CD4-positive, alpha-beta memory T cell (primary cell): ENCODE measurements around the gene DIAPH1. TPM values are rescaled to one million over a fixed set of nuclear protein-coding genes. Genes with fewer than 3 reads are reported as not detected.
"Not testable (repeated sequence)": the region's sequence is repeated elsewhere in the genome, so short reads cannot be mapped to it uniquely, and the experiment has no call there.

Experiments
- CTCF ChIA-PET: fragments of 350-600 bp; sonication (Branson Sonifier 250); formaldehyde crosslinking; loops from one replicate; lab custom pipeline; 2021; ENCODE audit warnings: inconsistent platforms; ENCODE audit not compliant: partially characterized antibody; lab: Charles Lee
- POLR2A ChIA-PET: fragments of 350-600 bp; sonication (Branson Sonifier 250); formaldehyde crosslinking; loops from one replicate; lab custom pipeline; 2021; ENCODE audit not compliant: partially characterized antibody; lab: Charles Lee
- DNase-seq, 5 donors: peaks; one replicate each; pipeline versions ENCODE4 v3.0.0 to v3.0.0-alpha.2; 2020 to 2022; ENCODE audit warnings: mixed read lengths in 1 of 5
- H3K27ac ChIP-seq: one replicate; pipeline ENCODE4 v1.7.0; 2013; ENCODE audit warnings: low read depth, low read length
- H3K27me3 ChIP-seq: 2 replicates; pipeline ENCODE4 v1.7.0; 2013; ENCODE audit warnings: mild to moderate bottlenecking, low read length, moderate library complexity; ENCODE audit not compliant: insufficient read depth
- H3K36me3 ChIP-seq: 2 replicates; pipeline ENCODE4 v1.7.0; 2013; ENCODE audit warnings: mild to moderate bottlenecking, low read length, moderate library complexity; ENCODE audit not compliant: insufficient read depth
- H3K4me1 ChIP-seq: 2 replicates; pipeline ENCODE4 v1.7.0; 2013; ENCODE audit warnings: mild to moderate bottlenecking, low read length, moderate library complexity; ENCODE audit not compliant: insufficient read depth
- H3K4me3 ChIP-seq, 2 donors: one replicate each; pipeline ENCODE4 v1.7.0; 2013; ENCODE audit warnings: low read length in 2 of 2, mild to moderate bottlenecking in 1 of 2
- H3K9me3 ChIP-seq, 2 donors: one replicate each; pipeline ENCODE4 v1.7.0; 2013; ENCODE audit warnings: low read length in 2 of 2, control low read depth in 1 of 2; ENCODE audit not compliant: control insufficient read depth in 1 of 2
- H3K27ac Mint-ChIP-seq, 7 donors: one replicate each; pipeline ENCODE4 v1.8.0; 2020 to 2021; ENCODE audit warnings: mixed read lengths in 7 of 7, mild to moderate bottlenecking in 6 of 7, inconsistent platforms in 3 of 7, moderate library complexity in 3 of 7
- H3K27me3 Mint-ChIP-seq, 2 donors: one replicate each; pipeline ENCODE4 v1.8.0; 2020 to 2021; ENCODE audit warnings: mixed read lengths in 2 of 2
- H3K36me3 Mint-ChIP-seq, 2 donors: one replicate each; pipeline ENCODE4 v1.8.0; 2020 to 2021; ENCODE audit warnings: mixed read lengths in 2 of 2, inconsistent platforms in 1 of 2, mild to moderate bottlenecking in 1 of 2
- H3K4me1 Mint-ChIP-seq, 4 donors: one replicate each; pipeline ENCODE4 v1.8.0; 2020 to 2021; ENCODE audit warnings: mixed read lengths in 4 of 4, mild to moderate bottlenecking in 1 of 4
- H3K4me3 Mint-ChIP-seq, 8 donors: one replicate each; pipeline ENCODE4 v1.8.0; 2020 to 2021; ENCODE audit warnings: mixed read lengths in 8 of 8, mild to moderate bottlenecking in 7 of 8, moderate library complexity in 6 of 8, inconsistent platforms in 3 of 8
- H3K9me3 Mint-ChIP-seq, 8 donors: one replicate each; pipeline ENCODE4 v1.8.0; 2020 to 2021; ENCODE audit warnings: mixed read lengths in 8 of 8, mild to moderate bottlenecking in 5 of 8, inconsistent platforms in 3 of 8, moderate library complexity in 1 of 8
- intact Hi-C: fragments of 100-400 bp; cut with micrococcal nuclease; formaldehyde crosslinking; loops from one replicate; pipeline ENCODE4 v1.15.1; 2023
- polyA plus RNA-seq, 2 donors: library from polyadenylated mRNA; unstranded; fragments of 300-500 nt; fragmentation: Illumina TruSeq; gene quantifications; one replicate each; pipeline ENCODE4 v1.2.3, GENCODE V29; 2021
- total RNA-seq, 2 experiments: library from RNA; stranded (reverse); gene quantifications; one replicate each; pipeline ENCODE4 v1.2.3, GENCODE V29; 2021

Gene DIAPH1
- total and polyA plus RNA-seq, 4 experiments from 2014 or later = 81.5 to 211 (median 178) TPM

- intact Hi-C loops, H3K9me3 Mint-ChIP-seq, DNase-seq, H3K9me3 ChIP-seq, H3K27me3 ChIP-seq, H3K36me3 ChIP-seq, H3K4me3 ChIP-seq, H3K27me3 Mint-ChIP-seq: not testable (repeated sequence)
- Mint-ChIP-seq H3K36me3 (peaks cover 9 to 35% of the 10 kb centered on the region in 2 donors), H3K27ac (peak overlapping the region; percentile 76 to 95 (median 93)), H3K4me1 (peaks cover 61 to 95% (median 78%) of the 10 kb centered on the region in 4 donors), H3K4me3 (peak overlapping the region in 6 of 8 donors; percentile 50 to 87 (median 72))
- Histone ChIP-seq H3K27ac (peak overlapping the region; percentile 72), H3K4me1 (peaks cover 98% of the 10 kb centered on the region)
- CTCF ChIA-PET = interaction anchor here (2.6 to 11.1 kb wide), 4 partner anchors 8 to 43 kb away, joined by 8 to 169 read pairs (median 91); partner anchors contain the start of genes DIAPH1, HDAC3 and RELL2
- POLR2A ChIA-PET = interaction anchor here (0.6 to 14.5 kb wide), 5 partner anchors 6 to 359 kb away, joined by 3 to 314 read pairs (median 19); partner anchors contain the start of genes DIAPH1, HDAC3, RELL2 and RNF14
Observed at GRCh38 chr5:141609921-141610320, 8.9 kb downstream of the DIAPH1 start.

GRCh38 chr5:141609044-141609443 lies 9.8 kb downstream of the DIAPH1 start:
- Mint-ChIP-seq H3K9me3 (no peaks in the 10 kb centered on the region), H3K4me3 (peak overlapping the region in 5 of 8 donors; percentile 8 to 87 (median 73)), H3K36me3 (peaks cover 9 to 35% of the 10 kb centered on the region in 2 donors), H3K27me3 (no peaks in the 10 kb centered on the region), H3K4me1 (peaks cover 63 to 95% (median 78%) of the 10 kb centered on the region in 4 donors), H3K27ac (peak overlapping the region; percentile 88 to 95 (median 93))
- ChIA-PET CTCF (interaction anchor here (1.1 to 11.1 kb wide), 7 partner anchors 9 to 96 kb away, joined by 3 to 169 read pairs (median 8); partner anchors contain the start of genes DIAPH1, HDAC3 and RELL2), POLR2A (interaction anchor here (0.6 to 14.5 kb wide), 7 partner anchors 7 to 864 kb away, joined by 3 to 314 read pairs (median 16); partner anchors contain the start of genes DIAPH1, HDAC3, RELL2 and RNF14)
- intact Hi-C loops = no loop called here
- Histone ChIP-seq H3K27me3 (no peaks in the 10 kb centered on the region), H3K9me3 (no peaks in the 10 kb centered on the region), H3K4me1 (peaks cover 98% of the 10 kb centered on the region), H3K4me3 (no peak overlapping the region), H3K27ac (peak overlapping the region; percentile 72), H3K36me3 (no peaks in the 10 kb centered on the region)
- DNase-seq = no peak

GRCh38 chr5:141608557-141608956 lies 10.2 kb downstream of the DIAPH1 start:
- ChIA-PET CTCF (interaction anchor here (1.1 to 11.1 kb wide), 7 partner anchors 9 to 96 kb away, joined by 3 to 169 read pairs (median 8); partner anchors contain the start of genes DIAPH1, HDAC3 and RELL2), POLR2A (interaction anchor here (0.7 to 14.5 kb wide), 6 partner anchors 8 to 865 kb away, joined by 3 to 314 read pairs (median 18); partner anchors contain the start of genes DIAPH1, HDAC3 and RELL2)

GRCh38 chr5:141608046-141608445 lies 10.8 kb downstream of the DIAPH1 start:
- Histone ChIP-seq H3K9me3 (no peaks in the 10 kb centered on the region), H3K4me3 (peak overlapping the region in 1 of 2 donors; percentile 30), H3K27me3 (no peaks in the 10 kb centered on the region), H3K4me1 (peaks cover 98% of the 10 kb centered on the region), H3K27ac (peak overlapping the region; percentile 72), H3K36me3 (no peaks in the 10 kb centered on the region)
- peaks cover 62 to 95% (median 79%) of the 10 kb centered on the region in 4 donors for H3K4me1 Mint-ChIP-seq
- intact Hi-C loops = no loop called here
- H3K27me3 Mint-ChIP-seq = no peaks in the 10 kb centered on the region
- ChIA-PET POLR2A (interaction anchor here (0.9 to 14.5 kb wide), 5 partner anchors 8 to 30 kb away, joined by 3 to 314 read pairs (median 19); partner anchors contain the start of genes DIAPH1, HDAC3 and RELL2), CTCF (interaction anchor here (1.1 to 11.1 kb wide), 8 partner anchors 10 to 95 kb away, joined by 3 to 169 read pairs (median 7); partner anchors contain the start of genes DIAPH1, HDAC3 and RELL2)
- no peak for DNase-seq
- no peaks in the 10 kb centered on the region for H3K9me3 Mint-ChIP-seq
- peak overlapping the region; percentile 89 to 95 (median 93) for H3K27ac Mint-ChIP-seq
- peak overlapping the region; percentile 33 to 87 (median 62) for H3K4me3 Mint-ChIP-seq
- H3K36me3 Mint-ChIP-seq = peaks cover 9 to 32% of the 10 kb centered on the region in 2 donors

More at GRCh38 chr5:141608557-141608956, 10.2 kb downstream of the DIAPH1 start:
- Mint-ChIP-seq H3K4me3 (peak overlapping the region; percentile 18 to 87 (median 62)), H3K36me3 (peaks cover 9 to 35% of the 10 kb centered on the region in 2 donors), H3K27ac (peak overlapping the region; percentile 88 to 94 (median 90)), H3K27me3 (no peaks in the 10 kb centered on the region), H3K4me1 (peaks cover 63 to 95% (median 79%) of the 10 kb centered on the region in 4 donors), H3K9me3 (no peaks in the 10 kb centered on the region)
- H3K4me3 ChIP-seq = peak overlapping the region in 1 of 2 donors; percentile 30
- no peaks in the 10 kb centered on the region for H3K36me3 ChIP-seq
- H3K9me3 ChIP-seq = no peaks in the 10 kb centered on the region
- no peak for DNase-seq
- peak overlapping the region; percentile 72 for H3K27ac ChIP-seq
- intact Hi-C loops = no loop called here
- peaks cover 98% of the 10 kb centered on the region for H3K4me1 ChIP-seq
- no peaks in the 10 kb centered on the region for H3K27me3 ChIP-seq

GRCh38 chr5:141605523-141606277 lies 13.1 kb downstream of the DIAPH1 start:
- no peaks in the 10 kb centered on the region for H3K36me3 ChIP-seq
- H3K9me3 ChIP-seq = no peaks in the 10 kb centered on the region
- peak overlapping the region; percentile 89 to 95 (median 93) for H3K27ac Mint-ChIP-seq
- POLR2A ChIA-PET = interaction anchor here (0.7 to 14.5 kb wide), 9 partner anchors 8 to 77 kb away, joined by 3 to 314 read pairs (median 4); partner anchors contain the start of genes DIAPH1, HDAC3 and RELL2
- peak overlapping the region; percentile 72 for H3K27ac ChIP-seq
- H3K9me3 Mint-ChIP-seq = no peaks in the 10 kb centered on the region
- peaks cover 0 to 17% of the 10 kb centered on the region in 2 donors for H3K36me3 Mint-ChIP-seq
- no peaks in the 10 kb centered on the region for H3K27me3 Mint-ChIP-seq
- DNase-seq = peak; percentile 85 to 93 (median 87)
- CTCF ChIA-PET = interaction anchor here (1.4 to 11.1 kb wide), 4 partner anchors 12 to 42 kb away, joined by 4 to 169 read pairs (median 91); partner anchors contain the start of genes DIAPH1, HDAC3 and RELL2
- H3K4me1 Mint-ChIP-seq = peaks cover 62 to 95% (median 79%) of the 10 kb centered on the region in 4 donors
- no peaks in the 10 kb centered on the region for H3K27me3 ChIP-seq
- peaks cover 97% of the 10 kb centered on the region for H3K4me1 ChIP-seq
- peak overlapping the region; percentile 67 to 87 (median 81) for H3K4me3 Mint-ChIP-seq
- intact Hi-C loops = loop anchor here (1.0 kb wide), 3 partner anchors 13 to 31 kb away; partner anchors contain the start of genes HDAC3 and RELL2
- H3K4me3 ChIP-seq = peak overlapping the region; percentile 13 to 34

GRCh38 chr5:141603923-141604717 lies 14.7 kb downstream of the DIAPH1 start:
- ChIA-PET POLR2A (interaction anchor here (1.2 to 14.5 kb wide), 4 partner anchors 11 to 47 kb away, joined by 7 to 314 read pairs (median 53); partner anchors contain the start of genes DIAPH1, FCHSD1, HDAC3 and RELL2), CTCF (interaction anchor here (1.5 to 11.1 kb wide), 4 partner anchors 12 to 357 kb away, joined by 4 to 169 read pairs (median 86); partner anchors contain the start of gene DIAPH1)
- H3K4me3 ChIP-seq = peak overlapping the region; percentile 2 to 25
- intact Hi-C loops = no loop called here
- peak overlapping the region; percentile 89 to 96 (median 93) for H3K27ac Mint-ChIP-seq
- peaks cover 0 to 11% of the 10 kb centered on the region in 2 donors for H3K36me3 Mint-ChIP-seq
- no peaks in the 10 kb centered on the region for H3K9me3 Mint-ChIP-seq
- H3K4me1 Mint-ChIP-seq = peaks cover 68 to 98% (median 82%) of the 10 kb centered on the region in 4 donors
- peak overlapping the region; percentile 72 for H3K27ac ChIP-seq
- H3K27me3 ChIP-seq = no peaks in the 10 kb centered on the region
- H3K9me3 ChIP-seq = no peaks in the 10 kb centered on the region
- H3K36me3 ChIP-seq = no peaks in the 10 kb centered on the region
- H3K4me3 Mint-ChIP-seq = peak overlapping the region; percentile 45 to 87 (median 80)
- no peaks in the 10 kb centered on the region for H3K27me3 Mint-ChIP-seq
- peak in 1 of 5 donors; percentile 10 for DNase-seq
- peaks cover 98% of the 10 kb centered on the region for H3K4me1 ChIP-seq
